NCI-H2196 treated with DMSO at 0.1 percent for 48 hours (cell line): ENCODE measurements around the gene UNC5B.
"Not testable (repeated sequence)": the region's sequence is repeated elsewhere in the genome, so short reads cannot be mapped to it uniquely, and the experiment has no call there.

Source experiments
- DNase-seq: peaks from one replicate; lab custom pipeline; 2025; ENCODE audit not compliant: unreplicated experiment; lab: John Stamatoyannopoulos, UW

The UNC5B gene

DNA sequence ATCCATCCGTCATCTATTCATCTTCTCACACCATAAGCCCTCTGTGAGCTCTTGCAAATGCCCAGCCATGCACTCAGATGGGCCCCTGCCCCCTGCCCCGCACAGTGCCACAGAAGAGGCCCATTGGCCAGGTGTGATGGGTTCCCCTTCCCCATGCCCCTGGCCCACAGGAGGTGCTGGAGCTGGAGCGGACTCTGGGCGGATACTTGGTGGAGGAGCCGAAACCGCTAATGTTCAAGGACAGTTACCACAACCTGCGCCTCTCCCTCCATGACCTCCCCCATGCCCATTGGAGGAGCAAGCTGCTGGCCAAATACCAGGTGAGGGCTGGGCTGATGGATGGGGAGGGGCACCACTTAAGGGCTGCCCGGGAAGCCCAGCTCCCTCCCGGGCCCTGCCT, 83.3 kb downstream of the UNC5B start:
- DNase-seq: no peak

GRCh38 chr10:71296086-71296485, 83.7 kb downstream of the UNC5B start:
- no peak for DNase-seq

DNA sequence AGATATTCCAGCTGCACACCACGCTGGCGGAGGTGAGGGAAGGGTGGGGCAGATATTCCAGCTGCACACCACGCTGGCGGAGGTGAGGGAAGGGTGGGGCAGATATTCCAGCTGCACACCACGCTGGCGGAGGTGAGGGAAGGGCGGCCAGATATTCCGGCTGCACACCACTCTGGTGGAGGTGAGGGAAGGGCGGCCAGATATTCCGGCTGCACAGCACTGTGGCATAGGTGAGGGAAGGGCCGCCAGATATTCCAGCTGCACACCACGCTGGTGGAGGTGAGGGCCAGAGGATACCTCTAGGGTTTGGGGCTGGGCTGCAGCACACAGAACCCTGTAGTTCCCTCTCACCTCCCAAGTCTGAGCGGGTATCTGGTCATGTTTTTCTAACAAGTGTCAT, 84.4 kb downstream of the UNC5B start:
- DNase-seq: not testable (repeated sequence)

GRCh38 chr10:71297343-71297742, 85.0 kb downstream of the UNC5B start:
- DNase-seq: no peak

- no peak for DNase-seq
These were observed 86.9 kb downstream of the UNC5B start for GRCh38 chr10:71299071-71299785.

GRCh38 chr10:71300555-71301370, 88.4 kb downstream of the UNC5B start:
- no peak for DNase-seq

- no peak for DNase-seq
These were observed 89.1 kb downstream of the UNC5B start for GRCh38 chr10:71301371-71301916.

DNA sequence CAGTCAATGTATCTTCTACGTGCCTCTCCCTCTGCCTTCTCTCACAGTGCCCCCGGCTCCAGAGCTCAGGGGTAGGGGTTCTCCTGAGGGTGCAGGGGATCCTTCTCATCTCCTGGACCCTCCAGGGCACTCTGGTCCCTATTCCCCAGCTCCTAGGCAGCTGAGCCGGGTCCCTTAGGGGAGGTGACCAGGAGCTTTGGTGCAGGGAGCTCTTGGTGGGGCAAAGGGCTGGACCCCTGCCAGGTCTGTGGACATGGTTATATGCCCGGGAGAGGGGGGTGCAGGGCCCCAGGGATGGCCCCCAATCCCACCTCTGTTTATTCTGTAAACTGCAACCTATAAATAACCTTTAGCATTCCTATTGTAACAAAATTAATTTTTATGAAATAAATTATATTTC, 90.1 kb downstream of the UNC5B start:
- DNase-seq: no peak

- DNase-seq: peak; percentile 28
These were observed 90.7 kb downstream of the UNC5B start for GRCh38 chr10:71302874-71303568.

- no peak for DNase-seq
These were observed 91.2 kb downstream of the UNC5B start for GRCh38 chr10:71303569-71303907.

- DNase-seq: no peak
These were observed 92.5 kb downstream of the UNC5B start for GRCh38 chr10:71304914-71305313.

DNA sequence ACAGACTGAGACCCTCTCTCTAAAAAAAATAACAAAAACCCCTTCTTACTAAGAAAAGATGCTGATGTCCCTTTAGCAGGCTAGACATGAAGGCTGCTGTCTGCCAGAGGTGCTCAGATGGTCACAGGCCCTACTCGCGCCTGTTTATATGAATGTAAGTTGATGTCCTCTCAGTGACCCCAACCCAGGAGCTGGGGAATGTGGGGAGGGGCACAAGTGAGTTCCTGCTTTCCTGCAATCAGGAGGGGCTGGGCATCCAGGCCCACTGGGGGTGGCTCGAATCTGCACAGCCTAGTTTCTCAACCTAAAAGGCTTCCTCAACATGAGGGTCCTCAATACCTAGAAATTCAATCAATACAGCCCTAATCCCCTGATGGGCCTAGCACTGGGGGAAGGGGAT, 94.6 kb downstream of the UNC5B start:
- DNase-seq: no peak

DNA sequence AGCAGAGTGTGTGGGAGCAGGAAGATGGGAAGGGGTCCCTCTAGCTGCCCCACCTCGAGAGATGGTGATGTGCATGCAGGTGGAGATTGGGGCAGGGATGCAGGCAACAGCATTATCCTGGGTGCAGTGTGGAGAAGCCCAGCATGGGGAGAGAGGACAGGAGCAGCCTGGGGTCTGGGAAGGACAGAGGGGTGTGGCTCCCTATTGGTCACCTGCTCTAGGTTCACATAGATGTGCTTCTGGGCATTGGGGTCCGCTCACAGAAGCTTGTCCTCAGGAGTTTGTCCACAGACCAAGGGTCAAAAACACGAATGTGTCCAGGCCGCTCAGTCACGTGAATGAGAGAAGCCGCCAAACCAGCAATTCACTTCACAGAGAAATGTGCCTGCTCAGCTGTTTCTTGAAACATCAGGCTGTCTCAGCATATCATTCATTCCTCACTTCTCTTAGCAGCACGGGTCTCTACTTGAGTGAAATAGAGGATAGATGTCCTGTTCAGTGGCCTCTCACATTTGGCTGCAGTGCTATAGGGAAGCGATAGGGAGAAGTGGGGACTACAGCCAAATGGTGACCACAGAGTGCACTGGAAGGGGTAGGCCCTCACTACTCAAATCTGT, 95.2 kb downstream of the UNC5B start:
- no peak for DNase-seq

DNA sequence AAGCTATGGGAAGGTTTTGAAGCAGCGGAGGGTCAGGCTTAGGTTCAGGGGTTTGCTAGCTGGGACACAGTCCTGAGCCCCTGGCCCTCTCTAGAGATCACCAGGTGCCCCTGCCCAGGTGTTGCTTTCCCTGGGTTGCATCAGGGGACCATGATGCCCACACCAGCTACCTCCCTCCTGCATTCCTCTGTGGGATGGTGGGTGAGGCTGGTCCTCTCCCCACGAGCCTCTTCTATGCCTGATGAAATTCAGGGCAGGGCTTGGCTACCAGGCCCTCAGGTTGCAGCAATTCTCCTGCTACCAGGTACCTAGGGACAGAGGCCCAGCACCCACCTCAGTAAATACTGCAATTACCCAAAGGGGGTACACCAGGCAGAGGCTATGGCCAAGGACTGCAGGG, 95.9 kb downstream of the UNC5B start:
- DNase-seq: no peak

DNA sequence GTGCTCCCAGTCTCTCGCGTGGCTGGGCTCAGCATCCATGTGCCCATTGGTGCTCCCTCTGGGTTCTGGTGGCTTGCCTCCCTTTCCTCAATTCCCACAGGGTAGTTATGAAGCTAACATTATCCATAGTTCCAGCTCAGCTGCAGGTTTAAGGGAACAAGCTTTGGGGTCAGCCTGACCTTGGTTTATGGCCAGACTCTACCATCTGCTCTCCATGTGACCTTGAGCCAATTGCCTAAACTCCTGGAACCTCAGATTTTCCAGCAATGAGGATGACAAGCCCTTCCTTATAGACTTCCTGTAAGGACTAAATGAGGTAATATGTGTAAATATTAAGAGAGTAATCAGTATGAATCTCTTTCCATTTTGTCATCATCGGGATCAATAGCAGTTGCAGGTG, 96.6 kb downstream of the UNC5B start:
- DNase-seq: no peak

DNA sequence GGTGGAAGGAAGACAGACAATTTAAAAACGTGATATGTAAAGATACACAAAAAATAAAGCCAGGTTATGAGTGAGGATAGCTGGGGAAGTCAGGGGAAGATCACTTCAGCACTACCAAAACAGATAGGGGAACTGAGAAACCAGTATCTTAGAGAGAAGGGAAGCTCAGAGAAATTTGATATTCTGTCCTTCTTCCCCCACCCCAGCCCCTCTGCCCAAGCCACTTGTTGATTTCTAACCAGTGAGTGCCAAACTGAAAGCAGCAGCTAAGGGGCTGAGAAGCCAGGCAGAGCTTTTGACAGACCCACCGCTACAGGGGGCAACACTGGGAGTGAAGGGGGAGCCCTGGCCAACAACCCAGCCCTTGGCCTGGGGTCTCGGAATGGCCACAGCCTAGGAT, 97.5 kb downstream of the UNC5B start:
- no peak for DNase-seq

DNA sequence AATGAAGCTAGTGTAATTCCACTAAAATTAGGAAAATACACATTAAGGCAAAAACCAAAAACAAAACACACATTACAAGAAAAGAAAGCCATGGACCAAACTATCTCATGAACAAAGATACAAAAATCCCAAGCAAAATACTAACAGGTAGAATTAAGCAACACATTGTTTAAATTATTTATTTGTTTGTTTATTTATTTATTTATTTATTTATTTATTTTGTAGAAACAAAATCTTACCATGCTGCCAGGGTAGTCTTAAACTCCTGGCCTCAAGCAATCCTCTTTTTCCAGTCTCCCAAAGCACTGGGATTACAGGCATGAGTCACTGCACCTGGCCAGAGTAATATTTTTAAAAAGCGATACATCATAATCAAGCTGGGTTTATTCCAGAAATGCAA, 99.8 kb downstream of the UNC5B start:
- no peak for DNase-seq

DNA sequence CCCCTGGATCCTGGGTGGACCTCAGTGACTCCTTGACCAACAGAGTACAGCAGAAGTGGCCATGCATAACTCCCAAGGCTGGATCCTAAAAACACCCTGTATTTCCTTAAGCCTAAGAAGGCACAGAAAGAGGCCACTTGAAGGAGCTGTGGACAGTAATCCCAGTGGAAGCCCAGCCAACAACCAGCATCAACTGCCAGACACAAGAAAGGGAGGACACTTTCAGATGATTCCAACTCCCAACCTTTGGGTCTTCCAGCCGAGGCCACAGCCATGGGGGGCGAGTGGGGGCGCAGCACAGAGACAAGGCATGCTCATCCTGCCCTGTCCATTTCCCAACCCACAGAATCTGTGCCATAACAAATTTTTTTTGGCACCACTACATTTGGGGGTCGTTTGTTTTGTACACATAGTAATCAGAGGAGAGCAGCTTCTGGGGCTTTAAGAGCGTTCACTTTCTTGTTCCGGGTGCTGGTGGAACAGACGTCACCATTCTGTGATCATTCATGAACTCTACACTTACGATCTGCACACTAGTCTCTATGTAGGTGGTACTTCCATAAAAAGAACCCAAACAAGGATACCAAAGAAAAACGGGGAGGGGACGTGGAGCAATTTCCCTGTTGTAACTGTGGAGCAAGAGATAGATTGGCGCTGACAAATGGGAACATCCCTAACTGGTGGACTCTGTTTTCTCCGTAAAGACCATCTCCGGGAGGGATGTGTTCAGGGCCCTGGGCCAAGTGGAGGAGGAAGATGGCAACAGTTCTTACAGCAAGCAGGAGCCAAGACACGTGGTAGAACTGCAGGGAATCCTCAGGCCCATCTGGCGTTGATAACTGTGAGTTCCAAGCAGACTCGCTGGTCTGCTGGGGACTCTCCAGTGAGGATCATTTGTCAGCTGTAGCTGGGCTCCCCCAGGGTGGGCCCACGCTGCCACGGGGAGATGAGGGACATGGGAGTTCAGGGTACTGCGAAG, 100.7 kb downstream of the UNC5B start:
- DNase-seq: no peak

GRCh38 chr10:71314028-71314693, 101.8 kb downstream of the UNC5B start:
- no peak for DNase-seq
